NCI-H2196 treated with DMSO at 0.1 percent for 48 hours (cell line): ENCODE measurements around the gene SNAP29.
"Not testable (repeated sequence)": the region's sequence is repeated elsewhere in the genome, so short reads cannot be mapped to it uniquely, and the experiment has no call there.

Source experiments
- DNase-seq: peaks from one replicate; lab custom pipeline; 2025; ENCODE audit not compliant: unreplicated experiment; lab: John Stamatoyannopoulos, UW

The SNAP29 gene

GRCh38 chr22:20928573-20928967, 69.8 kb downstream of the SNAP29 start:
- DNase-seq: no peak

- no peak for DNase-seq
These were observed 71.2 kb downstream of the SNAP29 start for GRCh38 chr22:20930004-20930403.

- DNase-seq: not testable (repeated sequence)
These were observed 71.6 kb downstream of the SNAP29 start for GRCh38 chr22:20930435-20930834.

- DNase-seq: no peak
These were observed 72.4 kb downstream of the SNAP29 start for GRCh38 chr22:20931126-20931654.

- DNase-seq: no peak
These were observed 75.1 kb downstream of the SNAP29 start for GRCh38 chr22:20933910-20934309.

- not testable (repeated sequence) for DNase-seq
These were observed 76.2 kb downstream of the SNAP29 start for GRCh38 chr22:20935049-20935448.

- DNase-seq: not testable (repeated sequence)
These were observed 77.2 kb downstream of the SNAP29 start for GRCh38 chr22:20935780-20936539.

GRCh38 chr22:20937031-20937793, 78.4 kb downstream of the SNAP29 start:
- no peak for DNase-seq

- DNase-seq: no peak
These were observed 79.2 kb downstream of the SNAP29 start for GRCh38 chr22:20937794-20938671.

GRCh38 chr22:20939457-20940185, 80.8 kb downstream of the SNAP29 start:
- DNase-seq: not testable (repeated sequence)

GRCh38 chr22:20940186-20940651, 81.4 kb downstream of the SNAP29 start:
- DNase-seq: no peak
